B cell (primary cell): ENCODE measurements around the gene LOC128125822.

Source experiments
- ATAC-seq: fragments of 200-7000 bp; cut with Tn5 transposase; one replicate; pipeline ENCODE4 v1.10.0; 2021; ENCODE audit warnings: low read depth, mild to moderate bottlenecking, moderate number of reproducible peaks, moderate library complexity
- CTCF ChIA-PET: fragments of 350-600 bp; sonication (Branson Sonifier 250); formaldehyde crosslinking; loops from one replicate; lab custom pipeline; 2021; ENCODE audit warnings: antibody characterized with exemption, inconsistent platforms; lab: Charles Lee
- POLR2A ChIA-PET: fragments of 350-600 bp; sonication (Branson Sonifier 250); formaldehyde crosslinking; loops from one replicate; lab custom pipeline; 2021; ENCODE audit warnings: antibody characterized with exemption; lab: Charles Lee
- DNase-seq: peaks from one replicate; pipeline ENCODE4 v3.0.0; 2013
- H2AFZ ChIP-seq: 2 replicates; pipeline ENCODE4 v1.6.1; 2012; ENCODE audit warnings: mild to moderate bottlenecking, low read depth, low read length; ENCODE audit not compliant: insufficient read depth, poor library complexity, severe bottlenecking
- H3K27ac ChIP-seq, 2 donors: 1 replicate in 1 of 2; 2 replicates in 1 of 2; pipeline ENCODE4 v1.5.1; 2012 to 2013; ENCODE audit warnings: low read length in 2 of 2, mild to moderate bottlenecking in 2 of 2, moderate library complexity in 1 of 2
- H3K27me3 ChIP-seq, 4 experiments: fragments of 200-600 bp in 1 of 4; sonication (generic) in 1 of 4; replicated peaks in 1 of 4; 1 replicate in 2 of 4; 2 replicates in 2 of 4; pipeline versions ENCODE4 v1.6.1 to v1.7.0; 2013 to 2016; ENCODE audit warnings: low read length in 3 of 4, mild to moderate bottlenecking in 2 of 4, mixed read lengths in 1 of 4, moderate library complexity in 1 of 4; ENCODE audit not compliant: insufficient read depth in 4 of 4, control insufficient read depth in 3 of 4; ENCODE audit errors: control extremely low read depth in 1 of 4
- H3K36me3 ChIP-seq, 2 experiments: replicated peaks in 1 of 2; 1 replicate in 1 of 2; 2 replicates in 1 of 2; pipeline versions ENCODE4 v1.6.1 to v1.7.1; 2013; ENCODE audit warnings: low read length in 1 of 2; ENCODE audit not compliant: insufficient read depth in 2 of 2, control insufficient read depth in 1 of 2; ENCODE audit errors: control extremely low read depth in 1 of 2, extremely low read depth in 1 of 2
- H3K4me1 ChIP-seq, 2 donors: fragments of 200-600 bp in 1 of 2; sonication (generic) in 1 of 2; 1 replicate in 1 of 2; 2 replicates in 1 of 2; pipeline versions ENCODE4 v1.5.1 to v1.6.1; 2013 to 2017; ENCODE audit warnings: low read length in 2 of 2; ENCODE audit not compliant: control insufficient read depth in 2 of 2, insufficient read depth in 2 of 2
- H3K4me2 ChIP-seq: replicated peaks from 2 replicates; pipeline ENCODE3; 2012; ENCODE audit warnings: mild to moderate bottlenecking, low read depth, low read length; ENCODE audit not compliant: poor library complexity, severe bottlenecking
- H3K4me3 ChIP-seq, 5 experiments: fragments of 200-600 bp in 1 of 5; sonication (generic) in 1 of 5; 1 replicate in 3 of 5; 2 replicates in 2 of 5; pipeline versions ENCODE4 v1.5.1 to v1.7.0; 2011 to 2016; ENCODE audit warnings: low read length in 4 of 5, mild to moderate bottlenecking in 4 of 5, low read depth in 2 of 5, control low read depth in 1 of 5, moderate library complexity in 1 of 5; ENCODE audit not compliant: insufficient read depth in 1 of 5; ENCODE audit errors: control extremely low read depth in 1 of 5, extremely low read depth in 1 of 5
- H3K79me2 ChIP-seq: fragments of 200-600 bp; sonication (generic); one replicate; pipeline ENCODE4 v1.6.0; 2016; ENCODE audit warnings: low read length; ENCODE audit not compliant: control insufficient read depth, insufficient read depth
- H3K9ac ChIP-seq: fragments of 200-600 bp; sonication (generic); 2 replicates; pipeline ENCODE4 v1.6.1; 2017; ENCODE audit warnings: mild to moderate bottlenecking, low read length, moderate library complexity
- H3K9me3 ChIP-seq, 3 donors: one replicate each; pipeline versions ENCODE4 v1.6.1 to v1.7.1; 2013; ENCODE audit warnings: low read length in 2 of 3; ENCODE audit not compliant: control insufficient read depth in 2 of 3, insufficient read depth in 1 of 3; ENCODE audit errors: control extremely low read depth in 1 of 3
- H4K20me1 ChIP-seq: 2 replicates; pipeline ENCODE4 v1.6.0; 2012; ENCODE audit warnings: mild to moderate bottlenecking, low read length; ENCODE audit not compliant: insufficient read depth, control insufficient read depth, poor library complexity, severe bottlenecking
- H3K27ac Mint-ChIP-seq: one replicate; pipeline ENCODE4 v1.8.0; 2021; ENCODE audit warnings: mixed read lengths
- H3K27me3 Mint-ChIP-seq: one replicate; pipeline ENCODE4 v1.8.0; 2021; ENCODE audit warnings: mixed read lengths
- H3K4me1 Mint-ChIP-seq: one replicate; pipeline ENCODE4 v1.8.0; 2021; ENCODE audit warnings: mixed read lengths
- H3K4me3 Mint-ChIP-seq: one replicate; pipeline ENCODE4 v1.8.0; 2021; ENCODE audit warnings: mixed read lengths
- H3K9me3 Mint-ChIP-seq: one replicate; pipeline ENCODE4 v1.8.0; 2022; ENCODE audit warnings: mixed read lengths; ENCODE audit not compliant: insufficient read depth
- EZH2 ChIP-seq: IDR thresholded peaks from 2 replicates; pipeline ENCODE4 v1.6.1; 2012; ENCODE audit warnings: borderline replicate concordance, low read depth, mild to moderate bottlenecking, moderate library complexity, low read length; ENCODE audit not compliant: insufficient read depth, poor library complexity, severe bottlenecking
- WGBS: methylation state at CpG from one replicate; pipeline ENCODE4 v1.1.5; 2013; ENCODE audit warnings: missing lambda C conversion rate; ENCODE audit not compliant: insufficient coverage; 5-methylcytosine and 5-hydroxymethylcytosine counted together
- intact Hi-C: fragments of 100-400 bp; cut with micrococcal nuclease; formaldehyde crosslinking; loops from one replicate; pipeline ENCODE4 v1.10.0; 2022
- TF ChIP-seq, protein P1 (sequence below): fragments of 200-600 bp; IDR thresholded peaks from one replicate; pipeline ENCODE4 v1.8.0; 2022; ENCODE audit warnings: antibody characterized with exemption, mild to moderate bottlenecking

The LOC128125822 gene

DNA sequence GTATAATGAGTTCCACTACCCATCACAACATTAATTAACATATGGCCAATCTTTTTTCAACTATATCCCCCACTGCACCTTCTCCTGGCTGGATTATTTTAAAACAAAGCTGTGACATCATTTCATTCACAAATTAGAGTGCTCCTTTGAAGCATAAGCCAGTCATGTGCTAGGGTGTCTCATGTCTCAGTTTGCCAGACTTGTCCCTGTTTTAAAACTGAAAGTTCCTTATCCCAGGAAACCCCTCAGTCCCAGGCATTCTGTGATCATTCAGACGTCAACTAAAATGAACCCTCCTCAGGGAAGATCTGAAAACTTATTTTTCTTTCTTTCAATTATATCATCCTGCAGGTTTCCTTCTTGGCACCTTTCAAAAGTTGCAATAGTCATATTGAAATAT, 29.3 kb upstream of the LOC128125822 start:
- peaks cover 5% of the 10 kb centered on the region for H3K9me3 Mint-ChIP-seq
- no peak overlapping the region for H3K4me3 Mint-ChIP-seq
- no peaks in the 10 kb centered on the region for H4K20me1 ChIP-seq

GRCh38 chr6:63543982-63544381, 28.3 kb upstream of the LOC128125822 start:
- Histone ChIP-seq H3K27me3 (peaks cover 0 to 3% (median 0%) of the 10 kb centered on the region in 4 experiments), H3K79me2 (no peaks in the 10 kb centered on the region), H3K4me1 (no peaks in the 10 kb centered on the region), H3K4me2 (no peak overlapping the region), H3K9ac (no peak overlapping the region), H3K27ac (no peak overlapping the region), H3K36me3 (no peaks in the 10 kb centered on the region), H4K20me1 (no peaks in the 10 kb centered on the region), H3K4me3 (no peak overlapping the region), H3K9me3 (no peaks in the 10 kb centered on the region), H2AFZ (no peak overlapping the region)
- ChIA-PET CTCF (no interaction called here), POLR2A (no interaction called here)
- TF ChIP-seq, protein P1, sequence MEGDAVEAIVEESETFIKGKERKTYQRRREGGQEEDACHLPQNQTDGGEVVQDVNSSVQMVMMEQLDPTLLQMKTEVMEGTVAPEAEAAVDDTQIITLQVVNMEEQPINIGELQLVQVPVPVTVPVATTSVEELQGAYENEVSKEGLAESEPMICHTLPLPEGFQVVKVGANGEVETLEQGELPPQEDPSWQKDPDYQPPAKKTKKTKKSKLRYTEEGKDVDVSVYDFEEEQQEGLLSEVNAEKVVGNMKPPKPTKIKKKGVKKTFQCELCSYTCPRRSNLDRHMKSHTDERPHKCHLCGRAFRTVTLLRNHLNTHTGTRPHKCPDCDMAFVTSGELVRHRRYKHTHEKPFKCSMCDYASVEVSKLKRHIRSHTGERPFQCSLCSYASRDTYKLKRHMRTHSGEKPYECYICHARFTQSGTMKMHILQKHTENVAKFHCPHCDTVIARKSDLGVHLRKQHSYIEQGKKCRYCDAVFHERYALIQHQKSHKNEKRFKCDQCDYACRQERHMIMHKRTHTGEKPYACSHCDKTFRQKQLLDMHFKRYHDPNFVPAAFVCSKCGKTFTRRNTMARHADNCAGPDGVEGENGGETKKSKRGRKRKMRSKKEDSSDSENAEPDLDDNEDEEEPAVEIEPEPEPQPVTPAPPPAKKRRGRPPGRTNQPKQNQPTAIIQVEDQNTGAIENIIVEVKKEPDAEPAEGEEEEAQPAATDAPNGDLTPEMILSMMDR = no peak
- no peak for ATAC-seq
- intact Hi-C loops = no loop called here
- Mint-ChIP-seq H3K9me3 (peaks cover 5% of the 10 kb centered on the region), H3K27me3 (peaks cover 24% of the 10 kb centered on the region), H3K4me1 (no peaks in the 10 kb centered on the region), H3K27ac (no peak overlapping the region), H3K4me3 (no peak overlapping the region)
- DNase-seq = no peak
- no CpG with 5 or more reads among the region's 3 CpGs for WGBS

More for the DNA sequence above, 29.3 kb upstream of the LOC128125822 start:
- Mint-ChIP-seq H3K27me3 (peaks cover 22% of the 10 kb centered on the region), H3K27ac (no peak overlapping the region), H3K4me1 (no peaks in the 10 kb centered on the region)
- no CpG with 5 or more reads among the region's 1 CpG for whole genome bisulfite sequencing
- no peaks in the 10 kb centered on the region for H3K79me2 ChIP-seq
- H3K9ac ChIP-seq = no peak overlapping the region
- no peak overlapping the region for H2AFZ ChIP-seq
- DNase-seq (no peak), ATAC-seq (no peak)
- no peak overlapping the region for H3K4me2 ChIP-seq
- no peaks in the 10 kb centered on the region for H3K9me3 ChIP-seq
- H3K36me3 ChIP-seq = no peaks in the 10 kb centered on the region
- H3K4me1 ChIP-seq = no peaks in the 10 kb centered on the region
- no peak overlapping the region for H3K27ac ChIP-seq
- no peak overlapping the region for H3K4me3 ChIP-seq
- peaks cover 0 to 3% (median 0%) of the 10 kb centered on the region in 4 experiments for H3K27me3 ChIP-seq
- no peak for TF ChIP-seq EZH2
- TF ChIP-seq, protein P1 = no peak
- ChIA-PET CTCF (no interaction called here), POLR2A (no interaction called here)
- intact Hi-C loops = no loop called here
